ENCODE data around the gene SBSN. TPM values are rescaled to one million over a fixed set of nuclear protein-coding genes. Genes with fewer than 3 reads are reported as not detected.

The SBSN gene
- total and polyA plus RNA-seq, 2 donors (not counting 1 experiment from before 2014, with no cell fraction given) = not detected

- Histone ChIP-seq H3K4me3 (ENCODE audit: control extremely low read depth in 1 of 5, extremely low read depth in 1 of 5, insufficient read depth in 1 of 5, low read depth in 2 of 5, low read length in 4 of 5) (no peak overlapping the region), H3K36me3 (replicated peaks in 1 of 2; ENCODE audit: control extremely low read depth in 1 of 2, control insufficient read depth in 1 of 2, extremely low read depth in 1 of 2, insufficient read depth in 2 of 2, low read length in 1 of 2) (no peaks in the 10 kb centered on the region), H3K27ac (ENCODE audit: low read length in 2 of 2) (no peak overlapping the region), H4K20me1 (ENCODE audit: control insufficient read depth, insufficient read depth, low read length, poor library complexity, severe bottlenecking) (no peaks in the 10 kb centered on the region), H3K4me1 (ENCODE audit: control insufficient read depth in 2 of 2, insufficient read depth in 2 of 2, low read length in 2 of 2) (peaks cover 19 to 20% of the 10 kb centered on the region in 2 donors), H3K79me2 (ENCODE audit: control insufficient read depth, insufficient read depth, low read length) (no peaks in the 10 kb centered on the region), H3K27me3 (replicated peaks in 1 of 4; ENCODE audit: control extremely low read depth in 1 of 4, control insufficient read depth in 3 of 4, insufficient read depth in 4 of 4, low read length in 3 of 4) (no peaks in the 10 kb centered on the region), H3K4me2 (replicated peaks; ENCODE audit: low read depth, low read length, poor library complexity, severe bottlenecking) (no peak overlapping the region), H3K9ac (ENCODE audit: low read length) (no peak overlapping the region), H2AFZ (ENCODE audit: insufficient read depth, low read depth, low read length, poor library complexity, severe bottlenecking) (no peak overlapping the region), H3K9me3 (ENCODE audit: control extremely low read depth in 1 of 3, control insufficient read depth in 2 of 3, insufficient read depth in 1 of 3, low read length in 2 of 3) (no peaks in the 10 kb centered on the region)
- no peak for ATAC-seq (ENCODE audit: low read depth)
- Mint-ChIP-seq H3K27me3 (no peaks in the 10 kb centered on the region), H3K4me3 (no peak overlapping the region), H3K27ac (no peak overlapping the region), H3K4me1 (peaks cover 14% of the 10 kb centered on the region), H3K9me3 (ENCODE audit: insufficient read depth) (no peaks in the 10 kb centered on the region)
- intact Hi-C loops (cut with micrococcal nuclease) = no loop called here
- DNase-seq = no peak
- TF ChIP-seq EZH2 (IDR thresholded peaks at IDR 0.05; ENCODE audit: borderline replicate concordance, insufficient read depth, low read depth, low read length, poor library complexity, severe bottlenecking) (no peak), CTCF (IDR thresholded peaks at IDR 0.05) (no peak)
- WGBS (ENCODE audit: insufficient coverage) = no CpG with 5 or more reads among the region's 3 CpGs
- POLR2A ChIA-PET = no interaction called here
- CTCF ChIA-PET = interaction anchor here (1.0 to 2.7 kb wide), 5 partner anchors 9 to 134 kb away, joined by 3 to 12 read pairs (median 4); no protein-coding TSS in a partner anchor
Measured at GRCh38 chr19:35486268-35486708, 41.8 kb downstream of the SBSN start.

GRCh38 chr19:35484252-35485036 is 43.7 kb downstream of the SBSN start:
- H3K4me3 ChIP-seq (ENCODE audit: control extremely low read depth in 1 of 5, extremely low read depth in 1 of 5, insufficient read depth in 1 of 5, low read depth in 2 of 5, low read length in 4 of 5) = peak overlapping the region in 2 of 5 experiments; percentile 2 to 18
- DNase-seq (peak; percentile 82), ATAC-seq (ENCODE audit: low read depth) (peak; percentile 98)
- intact Hi-C loops (cut with micrococcal nuclease) = no loop called here
- Mint-ChIP-seq H3K27ac (no peak overlapping the region), H3K4me1 (peaks cover 14% of the 10 kb centered on the region), H3K27me3 (no peaks in the 10 kb centered on the region), H3K4me3 (peak overlapping the region; percentile 56), H3K9me3 (ENCODE audit: insufficient read depth) (no peaks in the 10 kb centered on the region)
- H2AFZ ChIP-seq (ENCODE audit: insufficient read depth, low read depth, low read length, poor library complexity, severe bottlenecking) = peak overlapping the region; percentile 55
- WGBS (ENCODE audit: insufficient coverage) = 4% methylated on average over 6 of the region's 7 CpGs
- no peaks in the 10 kb centered on the region for H4K20me1 ChIP-seq (ENCODE audit: control insufficient read depth, insufficient read depth, low read length, poor library complexity, severe bottlenecking)
- H3K27me3 ChIP-seq (replicated peaks in 1 of 4; ENCODE audit: control extremely low read depth in 1 of 4, control insufficient read depth in 3 of 4, insufficient read depth in 4 of 4, low read length in 3 of 4) = no peaks in the 10 kb centered on the region
- POLR2A ChIA-PET = interaction anchor here (0.6 kb wide), 1 partner anchor 224 kb away, joined by 3 read pairs; no protein-coding TSS in a partner anchor
- H3K4me2 ChIP-seq (replicated peaks; ENCODE audit: low read depth, low read length, poor library complexity, severe bottlenecking) = peak overlapping the region; percentile 59
- CTCF ChIA-PET = interaction anchor here (0.9 to 1.5 kb wide), 2 partner anchors 11 to 67 kb away, joined by 3 to 6 read pairs; no protein-coding TSS in a partner anchor
- no peaks in the 10 kb centered on the region for H3K9me3 ChIP-seq (ENCODE audit: control extremely low read depth in 1 of 3, control insufficient read depth in 2 of 3, insufficient read depth in 1 of 3, low read length in 2 of 3)
- peaks cover 19 to 20% of the 10 kb centered on the region in 2 donors for H3K4me1 ChIP-seq (ENCODE audit: control insufficient read depth in 2 of 2, insufficient read depth in 2 of 2, low read length in 2 of 2)
- no peaks in the 10 kb centered on the region for H3K36me3 ChIP-seq (replicated peaks in 1 of 2; ENCODE audit: control extremely low read depth in 1 of 2, control insufficient read depth in 1 of 2, extremely low read depth in 1 of 2, insufficient read depth in 2 of 2, low read length in 1 of 2)
- TF ChIP-seq CTCF (IDR thresholded peaks at IDR 0.05) = no peak
- no peak for TF ChIP-seq EZH2 (IDR thresholded peaks at IDR 0.05; ENCODE audit: borderline replicate concordance, insufficient read depth, low read depth, low read length, poor library complexity, severe bottlenecking)
- no peak overlapping the region for H3K9ac ChIP-seq (ENCODE audit: low read length)
- no peak overlapping the region for H3K27ac ChIP-seq (ENCODE audit: low read length in 2 of 2)
- H3K79me2 ChIP-seq (ENCODE audit: control insufficient read depth, insufficient read depth, low read length) = no peaks in the 10 kb centered on the region

Measured in B cell (primary cell).